ENCODE measurements around the gene CCDC190. TPM values are rescaled to one million over a fixed set of nuclear protein-coding genes. Genes with fewer than 3 reads are reported as not detected.

The CCDC190 gene
- total and polyA plus RNA-seq, 9 of the 15 experiments (the other 6 are each of a cell fraction or from before 2014, with no cell fraction given), result not detected

DNA sequence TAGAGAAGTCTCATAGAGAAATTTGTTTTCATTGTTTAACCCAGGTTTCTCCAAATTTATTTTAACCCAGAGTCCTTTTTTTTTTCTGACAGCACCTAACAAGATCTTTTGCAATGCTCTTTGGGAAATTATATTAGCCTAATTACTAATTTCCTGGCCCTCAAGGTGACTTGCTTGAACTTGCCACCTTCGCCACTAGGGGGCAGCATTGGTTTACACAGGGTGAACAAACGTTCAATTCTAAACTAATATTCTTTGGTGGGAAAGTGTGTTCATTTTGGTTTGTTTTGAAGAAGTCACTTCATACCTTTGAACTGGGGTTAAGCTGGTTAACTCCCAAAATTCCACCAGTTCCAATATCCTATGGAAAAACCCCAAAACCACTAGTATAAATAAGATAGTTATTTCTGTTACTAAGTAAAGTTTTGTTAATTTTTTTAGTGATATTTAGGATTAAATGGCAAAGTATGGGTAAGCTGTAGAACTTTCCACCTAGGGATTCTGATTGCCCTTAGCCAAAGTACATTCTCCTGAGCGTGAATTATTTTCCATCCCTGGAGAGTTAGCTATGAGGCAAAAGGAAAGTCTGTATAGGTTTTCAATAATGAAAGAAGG is 13.0 kb downstream of the CCDC190 start:
- Histone ChIP-seq H3K36me3 (ENCODE audit: control insufficient read depth, insufficient read depth, low read length) (no peaks in the 10 kb centered on the region), H3K9ac (ENCODE audit: insufficient read depth in 1 of 2, low read depth in 2 of 2, low read length in 2 of 2) (no peak overlapping the region), H4K20me1 (replicated peaks; ENCODE audit: control insufficient read depth, insufficient read depth, low read length) (no peaks in the 10 kb centered on the region), H3K4me1 (replicated peaks in 1 of 2; ENCODE audit: control insufficient read depth in 2 of 2, insufficient read depth in 2 of 2, low read length in 2 of 2) (no peaks in the 10 kb centered on the region; a peak in 1 of 5 replicates), H3K4me2 (ENCODE audit: insufficient read depth, low read length) (no peak overlapping the region), H3K9me1 (ENCODE audit: control insufficient read depth, insufficient read depth, low read length) (no peaks in the 10 kb centered on the region), H3K27me3 (ENCODE audit: control insufficient read depth in 2 of 2, insufficient read depth in 2 of 2, low read length in 2 of 2) (peaks cover 0 to 4% of the 10 kb centered on the region in 2 experiments; a peak in 2 of 5 replicates), H3K4me3 (no peak overlapping the region), H3K27ac (ENCODE audit: extremely low read depth, low read depth, low read length) (no peak overlapping the region), H3K79me2 (ENCODE audit: control insufficient read depth, insufficient read depth, low read length) (no peaks in the 10 kb centered on the region), H2AFZ (ENCODE audit: low read depth, low read length) (no peak overlapping the region), H3K9me3 (replicated peaks; ENCODE audit: control insufficient read depth, insufficient read depth, low read depth, low read length) (no peaks in the 10 kb centered on the region)
- POLR2A ChIA-PET, result interaction anchor here (0.6 to 1.4 kb wide), 2 partner anchors 14 to 37 kb away, joined by 3 read pairs; partner anchors contain the start of gene CCDC190
- DNase-seq (ENCODE audit: extremely low read depth in 1 of 4, low spot score in 3 of 4) (peak; percentile 69 to 87 (median 78)), ATAC-seq (peak; percentile 86), FAIRE-seq (peak; percentile 82)
- in situ Hi-C loops (cut with MboI), result no loop called here
- 0% methylated on average over 3 of the region's 3 CpGs for WGBS (ENCODE audit: insufficient coverage, low coverage, missing lambda C conversion rate)
- CTCF ChIA-PET (ENCODE audit: low intra/inter-chr PET ratio), result interaction anchor here (0.7 to 3.1 kb wide), 3 partner anchors 50 to 468 kb away, joined by 3 to 18 read pairs (median 6); no protein-coding TSS in a partner anchor
- BruUV-seq (replicated peaks), result no TSS peak
- intact Hi-C loops (cut with micrococcal nuclease), result loop anchor here (2.0 kb wide), 1 partner anchor 467 kb away; no protein-coding TSS in a partner anchor
- TF ChIP-seq ZNF75A (CRISPR knock-in tag; IDR thresholded peaks at IDR 0.05), result no peak
- no peak for TF ChIP-seq FIP1L1 (IDR thresholded peaks at IDR 0.05; ENCODE audit: low read depth, low read length, poor library complexity, severe bottlenecking)
- TF ChIP-seq FOS (IDR thresholded peaks at IDR 0.05; ENCODE audit: extremely low read depth, insufficient read length), result no peak
- TF ChIP-seq GABPB1 (CRISPR knock-in tag; IDR thresholded peaks at IDR 0.05), result no peak
- no peak for TF ChIP-seq SIX5 (IDR thresholded peaks at IDR 0.05; ENCODE audit: borderline replicate concordance in 1 of 2, insufficient read depth in 1 of 2, low read depth in 1 of 2, low read length in 2 of 2)
- TF ChIP-seq MTA2 (IDR thresholded peaks at IDR 0.05; ENCODE audit: low read depth), result no peak
- TF ChIP-seq KDM2B (CRISPR knock-in tag; IDR thresholded peaks at IDR 0.05), result no peak
- no peak for TF ChIP-seq KLF6 (CRISPR knock-in tag; IDR thresholded peaks at IDR 0.05; ENCODE audit: borderline replicate concordance)
- no peak for TF ChIP-seq NRF1 (conservative IDR thresholded peaks at IDR 0.05 in 1 of 2, IDR thresholded peaks at IDR 0.05 in 1 of 2)
- no peak for TF ChIP-seq EP300 (IDR thresholded peaks at IDR 0.05; ENCODE audit: low read length)
- TF ChIP-seq MYNN (IDR thresholded peaks at IDR 0.05), result no peak
- no peak for TF ChIP-seq MYNN (CRISPR knock-in tag; IDR thresholded peaks at IDR 0.05)
- no peak for TF ChIP-seq PYGO2 (tag; IDR thresholded peaks at IDR 0.05)
- TF ChIP-seq, protein P1, sequence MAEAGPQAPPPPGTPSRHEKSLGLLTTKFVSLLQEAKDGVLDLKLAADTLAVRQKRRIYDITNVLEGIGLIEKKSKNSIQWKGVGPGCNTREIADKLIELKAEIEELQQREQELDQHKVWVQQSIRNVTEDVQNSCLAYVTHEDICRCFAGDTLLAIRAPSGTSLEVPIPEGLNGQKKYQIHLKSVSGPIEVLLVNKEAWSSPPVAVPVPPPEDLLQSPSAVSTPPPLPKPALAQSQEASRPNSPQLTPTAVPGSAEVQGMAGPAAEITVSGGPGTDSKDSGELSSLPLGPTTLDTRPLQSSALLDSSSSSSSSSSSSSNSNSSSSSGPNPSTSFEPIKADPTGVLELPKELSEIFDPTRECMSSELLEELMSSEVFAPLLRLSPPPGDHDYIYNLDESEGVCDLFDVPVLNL (CRISPR knock-in tag; IDR thresholded peaks at IDR 0.05; ENCODE audit: low read depth), result no peak
- no peak for TF ChIP-seq NCOA6 (IDR thresholded peaks at IDR 0.05)
- peak; percentile 60 to 80 for TF ChIP-seq RAD21 (CRISPR knock-in tag; conservative IDR thresholded peaks at IDR 0.05 in 1 of 2, IDR thresholded peaks at IDR 0.05 in 1 of 2)
- TF ChIP-seq SREBF2 (CRISPR knock-in tag; IDR thresholded peaks at IDR 0.05), result no peak

Measured in K562 (cell line).